Measurements from ENCODE around the gene SLC2A4RG.
"Not testable (repeated sequence)": the region's sequence is repeated elsewhere in the genome, so short reads cannot be mapped to it uniquely, and the experiment has no call there.

SLC2A4RG gene

GRCh38 chr20:63754008-63754407, 14.4 kb downstream of the SLC2A4RG start:
- no peak for DNase-seq (ENCODE audit: low read depth)

DNA sequence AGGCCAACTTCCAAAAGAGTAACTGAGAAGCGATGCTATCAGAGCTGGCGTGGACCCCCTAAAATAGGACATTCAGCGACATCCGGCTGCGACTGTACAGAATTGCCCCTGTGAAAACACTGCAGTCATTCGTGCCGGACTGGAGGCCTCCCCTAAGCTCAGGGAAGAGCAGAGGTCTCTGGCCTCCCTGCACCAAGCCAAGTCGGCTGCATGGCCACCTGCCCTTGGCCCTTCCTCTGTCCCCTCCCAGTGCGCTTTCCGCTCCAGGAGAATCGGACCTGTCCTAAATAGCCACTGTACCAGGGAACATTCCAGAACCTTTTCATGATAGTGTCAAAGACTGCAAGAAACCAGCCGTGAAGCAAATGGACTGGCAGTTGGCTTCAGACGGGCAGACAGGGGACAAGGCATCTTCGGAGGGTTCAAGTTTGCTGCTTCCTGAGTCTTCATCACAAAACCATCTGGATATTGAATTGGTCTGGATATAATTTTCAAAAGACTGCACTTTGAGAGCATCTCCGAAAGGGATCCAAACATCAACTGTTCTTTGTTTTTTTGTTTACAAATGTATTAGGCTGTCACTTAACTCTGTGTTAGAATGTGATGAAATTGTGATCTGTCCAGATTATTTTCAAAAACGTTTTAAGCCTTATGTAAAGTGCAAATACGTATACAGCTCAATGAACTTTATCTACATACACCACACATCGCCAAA, 16.5 kb downstream of the SLC2A4RG start:
- no peak for DNase-seq (ENCODE audit: low read depth)

DNA sequence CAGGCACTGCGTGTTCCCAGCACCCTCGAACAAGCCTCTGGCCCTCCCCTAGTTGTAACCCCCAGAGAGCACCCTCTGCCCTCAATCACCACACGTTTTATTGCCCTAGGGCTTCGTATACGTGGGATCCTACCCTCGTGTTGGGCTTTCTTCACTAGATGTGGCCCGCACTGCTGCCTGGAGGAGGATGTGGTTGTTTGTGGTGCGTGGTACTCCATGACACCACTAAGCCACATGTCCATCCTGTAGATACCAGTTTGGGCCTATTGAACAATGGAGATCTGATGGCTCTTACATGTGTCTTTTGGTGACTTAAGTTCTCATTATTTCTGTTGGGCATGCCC, 17.0 kb downstream of the SLC2A4RG start:
- DNase-seq (ENCODE audit: low read depth): no peak

- DNase-seq (ENCODE audit: low read depth): no peak
These were observed 18.6 kb downstream of the SLC2A4RG start for GRCh38 chr20:63758152-63758551.

GRCh38 chr20:63759377-63759901, 19.9 kb downstream of the SLC2A4RG start:
- no peak for DNase-seq (ENCODE audit: low read depth)

DNA sequence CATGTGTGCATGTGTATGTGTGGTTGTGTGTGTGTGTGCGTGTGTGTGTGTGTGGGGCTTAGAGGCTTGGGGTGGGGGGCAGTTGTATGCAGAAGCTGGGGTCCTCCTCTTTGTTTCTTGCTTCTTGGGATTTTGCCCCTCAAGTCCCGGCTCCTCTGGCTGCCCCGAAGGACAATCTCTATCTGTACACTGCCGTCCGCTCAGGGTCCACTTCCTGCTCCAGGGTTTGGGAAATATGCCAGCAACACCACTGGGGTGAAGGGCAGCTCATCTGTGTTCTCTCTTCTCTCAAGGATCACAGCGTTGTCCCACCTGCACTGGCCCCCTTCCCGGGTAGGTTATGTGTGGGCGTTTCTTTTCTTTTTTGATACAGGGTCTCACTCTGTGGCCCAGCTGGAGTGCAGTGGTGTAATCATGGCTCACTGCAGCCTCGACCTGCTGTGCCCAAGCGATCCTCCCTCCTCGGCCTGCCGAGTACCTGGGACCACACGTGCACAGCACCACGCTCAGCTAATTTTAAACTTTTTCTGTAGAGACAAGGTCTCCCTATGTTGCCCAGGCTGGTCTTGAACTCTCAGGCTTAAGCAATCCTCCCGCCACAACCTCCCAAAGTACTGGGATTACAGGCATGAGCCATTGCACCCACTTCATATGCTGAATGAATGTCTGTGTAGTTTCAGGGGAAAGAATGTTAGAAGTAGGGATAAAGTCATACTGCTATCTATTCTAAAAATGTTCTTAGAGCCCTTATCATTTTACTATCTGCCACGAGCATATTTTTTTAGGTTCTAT, 25.7 kb downstream of the SLC2A4RG start:
- DNase-seq (ENCODE audit: low read depth): no peak

DNA sequence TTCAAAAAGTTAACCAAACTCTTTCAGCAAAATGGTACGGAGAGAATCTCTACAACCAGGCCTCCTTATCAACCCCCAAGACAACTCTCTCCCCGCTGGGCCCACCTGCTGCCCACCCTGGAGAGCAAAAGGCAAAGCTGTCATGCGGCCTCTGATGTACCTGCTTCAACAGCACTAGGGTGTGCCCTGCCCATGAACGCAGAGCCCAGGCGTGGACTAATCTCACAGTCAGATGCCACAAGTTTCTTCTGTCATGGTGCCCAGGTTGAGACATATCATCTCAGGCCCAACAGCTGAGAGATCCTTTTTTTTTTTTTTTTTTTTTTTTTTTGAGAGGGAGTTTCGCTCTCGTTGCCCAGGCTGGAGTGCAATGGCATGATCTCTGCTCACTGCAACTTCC, 26.3 kb downstream of the SLC2A4RG start:
- DNase-seq (ENCODE audit: low read depth): no peak

- DNase-seq (ENCODE audit: low read depth): no peak
These were observed 27.3 kb downstream of the SLC2A4RG start for GRCh38 chr20:63766695-63767426.

DNA sequence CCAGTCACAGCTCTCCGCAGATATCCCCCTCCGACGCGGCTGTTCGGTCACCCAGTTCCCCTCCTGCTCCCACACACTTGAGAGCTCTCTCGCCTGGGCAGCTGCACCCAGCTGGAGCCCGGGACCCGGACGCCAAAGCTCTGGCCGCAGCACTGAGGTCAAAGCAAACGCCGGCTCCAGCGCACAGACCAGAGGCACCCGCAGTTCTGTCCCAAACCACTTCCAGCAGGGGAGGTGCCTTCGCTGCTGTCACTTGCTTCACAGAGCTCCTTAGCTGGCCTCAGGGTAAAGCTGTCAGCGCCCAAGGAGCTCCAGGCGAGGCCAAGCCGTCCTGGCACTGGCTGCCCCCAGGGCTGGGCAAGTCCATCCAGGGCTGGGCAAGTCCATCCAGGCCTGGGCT, 27.9 kb downstream of the SLC2A4RG start:
- no peak for DNase-seq (ENCODE audit: low read depth)

DNA sequence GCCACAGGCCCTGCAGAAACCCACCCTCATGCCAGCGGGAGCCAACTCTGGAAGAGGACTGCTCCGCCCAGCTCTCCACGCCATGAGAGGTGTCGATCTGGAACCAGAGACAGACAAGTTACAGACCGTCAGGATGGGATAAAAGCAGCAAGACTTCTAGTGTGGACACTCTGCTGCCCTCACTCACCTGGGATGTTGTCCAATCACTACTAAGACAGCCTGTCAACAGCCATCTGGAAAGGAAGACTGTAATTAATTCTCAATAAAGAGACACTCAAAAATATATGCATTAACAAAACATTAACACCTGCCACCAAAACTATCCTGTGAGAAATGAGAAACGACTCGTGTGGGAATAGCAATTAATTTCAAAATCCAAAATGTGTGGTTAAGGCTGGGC, 28.3 kb downstream of the SLC2A4RG start:
- DNase-seq (ENCODE audit: low read depth): no peak

DNA sequence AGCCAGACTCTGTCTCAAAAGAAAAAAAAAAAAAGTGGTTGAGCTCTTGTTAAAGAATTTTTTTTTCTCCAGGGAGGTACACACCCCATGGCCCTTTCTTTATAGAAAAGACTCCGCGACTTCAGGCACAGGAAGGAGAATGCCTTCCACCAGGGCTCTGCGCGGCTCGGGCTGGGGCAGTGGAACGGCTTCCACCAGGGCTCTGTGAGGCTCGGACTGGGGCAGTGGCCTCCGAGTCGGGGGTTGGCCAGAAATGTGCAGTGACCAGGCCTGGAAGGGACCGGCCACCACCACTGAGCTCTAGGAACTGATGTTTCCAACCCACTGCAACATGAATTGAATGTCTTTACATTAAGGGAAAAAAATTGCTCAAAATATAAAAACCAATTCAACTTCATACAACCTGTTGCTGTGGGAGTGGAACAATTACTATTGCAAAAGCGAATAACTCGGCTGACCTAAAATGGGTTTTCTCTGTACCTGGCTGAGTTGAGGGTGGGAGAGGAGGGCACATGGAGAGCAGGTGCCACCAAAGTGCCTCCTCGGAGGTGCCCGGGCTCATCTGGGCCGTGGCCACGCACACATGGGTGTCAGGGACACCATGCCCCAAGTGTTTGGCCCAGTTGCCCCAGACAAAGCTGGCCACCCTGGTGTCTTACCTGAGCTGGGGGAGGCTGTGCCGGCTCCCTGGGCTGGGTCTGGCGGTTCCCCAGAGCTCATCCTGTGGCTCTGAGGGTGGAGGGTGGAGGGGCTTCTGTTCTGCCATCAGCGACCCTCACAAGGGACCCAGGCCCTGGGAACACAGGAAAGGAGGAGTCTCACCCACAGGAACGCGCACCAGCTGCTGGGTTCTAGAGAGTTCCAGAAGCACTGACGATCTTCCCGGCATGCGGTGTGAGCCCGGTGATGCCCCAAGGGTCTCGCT, 29.3 kb downstream of the SLC2A4RG start:
- no peak for DNase-seq (ENCODE audit: low read depth)

- DNase-seq (ENCODE audit: low read depth): no peak
These were observed 30.4 kb downstream of the SLC2A4RG start for GRCh38 chr20:63769891-63770474.

DNA sequence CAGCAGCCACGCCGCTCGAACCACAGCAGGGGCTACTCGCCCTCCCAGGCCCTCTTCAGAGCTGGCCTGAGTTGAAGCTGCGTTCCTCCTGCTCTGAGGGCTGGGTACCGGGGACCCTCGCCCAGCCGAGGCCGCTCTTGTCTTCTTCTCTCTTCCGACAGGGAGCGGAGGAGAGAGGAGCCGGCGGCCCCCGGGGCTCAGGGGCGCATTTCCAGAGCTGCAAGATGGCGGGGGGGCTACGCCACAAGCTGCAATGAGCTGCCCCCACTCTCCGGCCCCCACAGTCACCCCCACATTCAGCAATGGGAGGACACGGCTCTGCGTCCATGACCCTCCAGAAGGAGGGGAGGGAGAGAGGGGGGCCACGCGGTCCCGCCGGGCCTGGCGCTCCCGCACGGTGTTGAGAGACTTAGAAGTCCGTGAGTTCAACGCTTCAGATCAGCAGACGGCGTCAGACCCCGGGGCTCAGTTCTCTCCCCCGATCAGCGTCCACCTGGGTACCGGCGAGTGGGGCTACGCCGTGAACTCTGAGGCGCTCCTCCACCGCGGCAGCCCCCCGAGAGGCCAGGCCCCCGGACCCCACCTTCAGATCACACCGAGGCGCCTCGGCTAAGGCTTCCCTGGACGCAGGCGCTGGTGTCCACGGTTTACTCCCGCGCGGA, 31.6 kb downstream of the SLC2A4RG start:
- DNase-seq (ENCODE audit: low read depth): no peak

- no peak for DNase-seq (ENCODE audit: low read depth)
These were observed 33.4 kb downstream of the SLC2A4RG start for GRCh38 chr20:63772781-63773518.

DNA sequence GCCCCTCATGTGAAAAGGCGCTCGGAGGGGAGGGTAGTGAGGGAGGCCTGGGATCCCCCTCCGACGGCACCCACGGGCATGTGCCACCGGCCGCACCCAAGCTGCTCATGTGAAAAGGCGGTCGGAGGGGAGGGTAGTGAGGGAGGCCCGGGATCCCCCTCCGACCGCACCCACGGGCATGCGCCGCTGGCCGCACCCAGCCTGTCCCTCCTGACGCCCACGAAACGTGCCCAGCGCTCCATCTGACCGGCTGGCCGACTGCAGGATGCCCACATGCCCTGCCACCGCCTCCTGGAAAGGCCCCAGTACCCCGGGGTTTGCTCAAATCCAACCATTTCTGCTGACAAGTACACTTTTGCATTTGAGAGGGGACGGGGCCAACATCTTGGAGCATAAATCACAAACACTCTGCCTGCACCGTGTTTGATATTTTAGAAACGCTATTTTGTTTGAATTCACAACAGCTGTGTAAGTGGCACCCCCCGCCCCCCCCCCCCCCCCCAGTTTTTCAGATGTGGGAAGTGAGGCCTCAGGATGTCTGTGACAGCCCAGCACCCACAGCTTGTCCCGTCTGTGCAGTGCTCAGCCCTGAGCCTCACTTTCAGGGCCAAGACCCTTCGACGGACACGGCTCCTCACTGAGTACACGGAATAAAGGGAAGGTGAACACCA, 34.1 kb downstream of the SLC2A4RG start:
- DNase-seq (ENCODE audit: low read depth): no peak

- DNase-seq (ENCODE audit: low read depth): no peak
These were observed 34.7 kb downstream of the SLC2A4RG start for GRCh38 chr20:63774306-63774705.

DNA sequence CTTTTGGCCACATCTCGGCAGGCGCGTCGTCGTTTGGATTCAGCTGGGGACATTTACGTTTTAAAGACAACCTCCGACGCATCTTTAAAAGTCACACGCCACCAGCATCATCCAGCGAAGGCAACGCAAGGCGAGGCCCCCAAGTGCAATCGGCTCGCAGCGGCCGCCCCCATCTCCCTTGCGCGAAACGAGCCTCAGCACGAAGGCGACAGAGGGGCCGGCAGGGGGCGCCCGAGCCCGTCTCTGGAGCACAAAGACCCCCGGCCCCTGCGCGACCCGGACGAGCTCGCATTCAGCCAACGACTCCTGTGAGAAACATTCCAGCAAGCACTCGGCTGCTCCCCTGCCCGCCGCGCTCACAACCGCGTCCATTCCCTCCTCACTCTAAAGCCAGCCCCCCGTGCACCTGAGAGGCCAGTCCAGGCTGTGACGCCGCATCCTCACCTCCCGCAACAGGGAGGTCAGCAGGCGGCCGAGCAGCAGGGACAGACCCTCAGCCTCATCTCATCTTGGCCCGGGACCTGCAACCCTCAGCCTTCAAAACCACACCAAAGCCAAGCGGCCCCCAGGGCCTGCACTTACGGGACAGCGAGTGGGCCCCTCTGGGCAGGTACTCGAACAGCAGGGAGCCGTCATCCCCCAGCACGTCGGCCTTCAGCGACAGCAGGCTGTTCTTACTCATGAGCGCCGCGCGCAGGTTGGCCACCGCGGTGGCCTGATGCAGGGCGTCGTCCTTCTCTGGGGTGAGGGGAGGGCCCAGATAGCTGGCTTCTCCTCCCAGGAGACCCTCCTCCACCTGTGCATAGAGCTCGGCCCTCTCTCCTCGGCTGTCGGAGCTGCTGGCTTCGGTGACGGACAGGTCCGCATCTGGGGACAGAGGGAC, 35.8 kb downstream of the SLC2A4RG start:
- DNase-seq (ENCODE audit: low read depth): no peak

- not testable (repeated sequence) for DNase-seq (ENCODE audit: low read depth)
These were observed 37.3 kb downstream of the SLC2A4RG start for GRCh38 chr20:63776875-63777274.
